ENCODE results near the gene ZNF563.

DNA sequence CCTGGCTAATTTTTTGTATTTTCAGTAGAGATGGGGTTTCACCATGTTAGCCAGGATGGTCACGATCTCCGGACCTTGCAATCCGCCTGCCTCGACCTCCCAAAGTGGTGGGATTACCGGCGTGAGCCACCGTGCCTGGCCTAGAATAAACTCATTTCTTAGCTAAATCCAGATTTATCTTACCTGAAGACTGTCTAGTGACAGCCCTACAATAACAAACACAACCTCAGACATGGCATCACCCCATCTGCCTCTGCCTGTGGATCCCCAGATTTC is 43.7 kb downstream of the ZNF563 start:
- TF ChIP-seq, protein P1, sequence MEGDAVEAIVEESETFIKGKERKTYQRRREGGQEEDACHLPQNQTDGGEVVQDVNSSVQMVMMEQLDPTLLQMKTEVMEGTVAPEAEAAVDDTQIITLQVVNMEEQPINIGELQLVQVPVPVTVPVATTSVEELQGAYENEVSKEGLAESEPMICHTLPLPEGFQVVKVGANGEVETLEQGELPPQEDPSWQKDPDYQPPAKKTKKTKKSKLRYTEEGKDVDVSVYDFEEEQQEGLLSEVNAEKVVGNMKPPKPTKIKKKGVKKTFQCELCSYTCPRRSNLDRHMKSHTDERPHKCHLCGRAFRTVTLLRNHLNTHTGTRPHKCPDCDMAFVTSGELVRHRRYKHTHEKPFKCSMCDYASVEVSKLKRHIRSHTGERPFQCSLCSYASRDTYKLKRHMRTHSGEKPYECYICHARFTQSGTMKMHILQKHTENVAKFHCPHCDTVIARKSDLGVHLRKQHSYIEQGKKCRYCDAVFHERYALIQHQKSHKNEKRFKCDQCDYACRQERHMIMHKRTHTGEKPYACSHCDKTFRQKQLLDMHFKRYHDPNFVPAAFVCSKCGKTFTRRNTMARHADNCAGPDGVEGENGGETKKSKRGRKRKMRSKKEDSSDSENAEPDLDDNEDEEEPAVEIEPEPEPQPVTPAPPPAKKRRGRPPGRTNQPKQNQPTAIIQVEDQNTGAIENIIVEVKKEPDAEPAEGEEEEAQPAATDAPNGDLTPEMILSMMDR (IDR thresholded peaks at IDR 0.05): no peak
- TF ChIP-seq POLR2A (IDR thresholded peaks at IDR 0.05): no peak
